A549 (cell line): ENCODE results near the gene ATP6V1F. TPM values are rescaled to one million over a fixed set of nuclear protein-coding genes. Genes with fewer than 3 reads are reported as not detected.

ENCODE experiments used
- ATAC-seq, 2 experiments: fragments of 200-7000 bp in 1 of 2; fragments of >200 bp in 1 of 2; cut with Nextera tagmentation in 1 of 2; cut with Tn5 transposase in 1 of 2; 3 replicates each; pipeline versions ENCODE4 v1.8.0 to v1.9.1; 2018 to 2020; ENCODE audit warnings: mild to moderate bottlenecking in 1 of 2, moderate library complexity in 1 of 2
- CTCF ChIA-PET: fragments of 300-600 bp; sonication (Branson Sonifier 250); formaldehyde crosslinking; extraction: SDS; loops from one replicate; lab custom pipeline; 2021; ENCODE audit warnings: antibody characterized with exemption, inconsistent platforms; lab: Yijun Ruan, JAX
- POLR2A ChIA-PET: fragments of 350-600 bp; formaldehyde crosslinking; extraction: SDS; loops from one replicate; lab custom pipeline; 2021; ENCODE audit warnings: antibody characterized with exemption, inconsistent platforms; lab: Yijun Ruan, JAX
- DNase-seq, 2 experiments: peaks; one replicate each; pipeline versions ENCODE4 v3.0.0 to v3.0.0-alpha.2; 2011 to 2016; ENCODE audit warnings: low read depth in 1 of 2, low spot score in 1 of 2
- FAIRE-seq: peaks from 2 replicates; lab custom pipeline; 2011; peaks lifted over from hg19 to GRCh38; lab: Jason Lieb, UNC
- H3K27ac ChIP-seq, 2 experiments: fragments of >200 bp; sonication (Bioruptor Twin); formaldehyde crosslinking; 3 replicates each; pipeline ENCODE4 v1.5.1; 2016 to 2017
- H3K4me1 ChIP-seq: fragments of >200 bp; sonication (Bioruptor Twin); formaldehyde crosslinking; 3 replicates; pipeline ENCODE4 v1.6.1; 2016
- H3K4me2 ChIP-seq: fragments of >200 bp; sonication (Bioruptor Twin); formaldehyde crosslinking; 3 replicates; pipeline ENCODE4 v1.6.1; 2016
- H3K4me3 ChIP-seq: fragments of >200 bp; sonication (Bioruptor Twin); formaldehyde crosslinking; 3 replicates; pipeline ENCODE4 v1.5.1; 2016
- H3K9me3 ChIP-seq: fragments of >200 bp; sonication (Bioruptor Twin); formaldehyde crosslinking; 3 replicates; pipeline ENCODE4 v1.6.1; 2016
- ATOH8 ChIP-seq: fragments of 250-450 bp; sonication (Bioruptor Pico); IDR thresholded peaks from 2 replicates; pipeline ENCODE4 v1.5.0; 2020; ENCODE audit warnings: low read depth, mild to moderate bottlenecking, moderate library complexity
- BHLHE40 ChIP-seq: IDR thresholded peaks from 2 replicates; pipeline ENCODE4 v1.6.1; 2012; ENCODE audit warnings: low read depth, low read length, inconsistent platforms
- CEBPB ChIP-seq, 2 experiments: fragments of >200 bp in 1 of 2; sonication (Bioruptor Twin) in 1 of 2; formaldehyde crosslinking in 1 of 2; IDR thresholded peaks; 2 replicates each; pipeline ENCODE4 v1.6.1; 2012 to 2016
- EP300 ChIP-seq, 2 experiments: fragments of >200 bp; sonication (Bioruptor Twin); formaldehyde crosslinking; IDR thresholded peaks; 2 replicates in 1 of 2; 3 replicates in 1 of 2; pipeline ENCODE4 v1.6.1; 2016 to 2017
- ESRRA ChIP-seq: fragments of 150-350 bp; IDR thresholded peaks from 2 replicates; pipeline ENCODE4 v1.6.1; 2014; ENCODE audit warnings: mild to moderate bottlenecking, low read length, borderline replicate concordance
- FOSB ChIP-seq: fragments of 250-450 bp; sonication (Bioruptor Pico); IDR thresholded peaks from 2 replicates; pipeline ENCODE4 v1.5.0; 2020; ENCODE audit warnings: mild to moderate bottlenecking, moderate library complexity
- FOSL2 ChIP-seq, 2 experiments: fragments of 450-650 bp in 1 of 2; fragments of >200 bp in 1 of 2; sonication (Bioruptor Twin) in 1 of 2; formaldehyde crosslinking; IDR thresholded peaks; 2 replicates each; pipeline versions ENCODE4 v1.5.0 to v1.6.1; 2016 to 2020; ENCODE audit warnings: mild to moderate bottlenecking in 1 of 2, moderate library complexity in 1 of 2
- FOXS1 ChIP-seq: fragments of 250-450 bp; sonication (Bioruptor Pico); IDR thresholded peaks from 2 replicates; pipeline ENCODE4 v1.5.0; 2020; ENCODE audit warnings: mild to moderate bottlenecking, moderate library complexity
- HEYL ChIP-seq: fragments of 250-450 bp; sonication (Bioruptor Pico); IDR thresholded peaks from 2 replicates; pipeline ENCODE4 v1.8.0; 2021; ENCODE audit warnings: mild to moderate bottlenecking, moderate library complexity
- HMGXB4 ChIP-seq: fragments of 250-450 bp; sonication (Bioruptor Pico); IDR thresholded peaks from 2 replicates; pipeline ENCODE4 v1.5.0; 2021; ENCODE audit warnings: mild to moderate bottlenecking, moderate library complexity, borderline replicate concordance
- HOXB13 ChIP-seq: fragments of 250-450 bp; sonication (Bioruptor Pico); IDR thresholded peaks from 2 replicates; pipeline ENCODE4 v1.5.0; 2020; ENCODE audit warnings: low read depth, mild to moderate bottlenecking, moderate library complexity
- HOXB5 ChIP-seq: fragments of 250-450 bp; sonication (Bioruptor Pico); IDR thresholded peaks from 2 replicates; pipeline ENCODE4 v1.5.0; 2020; ENCODE audit warnings: mild to moderate bottlenecking, moderate library complexity
- JUNB ChIP-seq: fragments of >200 bp; sonication (Bioruptor Twin); formaldehyde crosslinking; IDR thresholded peaks from 2 replicates; pipeline ENCODE4 v1.6.1; 2016
- KDM1A ChIP-seq: fragments of 200-600 bp; sonication (generic); IDR thresholded peaks from 2 replicates; pipeline ENCODE4 v1.6.1; 2016; ENCODE audit warnings: low read depth, mild to moderate bottlenecking
- MAX ChIP-seq: IDR thresholded peaks from 2 replicates; pipeline ENCODE4 v1.6.1; 2012
- NFE2L2 ChIP-seq: fragments of 150-350 bp; conservative IDR thresholded peaks from 2 replicates; pipeline ENCODE4 v1.6.1; 2014; ENCODE audit warnings: low read length
- NR3C1 ChIP-seq: fragments of >200 bp; sonication (Bioruptor Twin); formaldehyde crosslinking; IDR thresholded peaks from 3 replicates; pipeline ENCODE4 v1.6.1; 2017
- POLR2A ChIP-seq: IDR thresholded peaks from 2 replicates; pipeline ENCODE4 v1.6.1; 2012; ENCODE audit warnings: mild to moderate bottlenecking, low read length
- POLR2AphosphoS2 ChIP-seq: conservative IDR thresholded peaks from 2 replicates; pipeline ENCODE4 v1.6.1; 2012; ENCODE audit warnings: low read length, improper control_type of control experiment, inconsistent platforms
- RCOR1 ChIP-seq: fragments of 150-350 bp; IDR thresholded peaks from 2 replicates; pipeline ENCODE4 v1.6.1; 2014; ENCODE audit warnings: antibody characterized with exemption, low read length, low read depth
- REST ChIP-seq: fragments of 200-600 bp; sonication (generic); IDR thresholded peaks from 2 replicates; pipeline ENCODE4 v1.6.1; 2016; ENCODE audit warnings: antibody characterized with exemption, mild to moderate bottlenecking, moderate library complexity
- TFCP2L1 ChIP-seq: fragments of 250-450 bp; sonication (Bioruptor Pico); IDR thresholded peaks from 2 replicates; pipeline ENCODE4 v1.5.0; 2021; ENCODE audit warnings: mild to moderate bottlenecking
- USF2 ChIP-seq: fragments of 450-650 bp; IDR thresholded peaks from 2 replicates; pipeline ENCODE4 v1.6.1; 2014; ENCODE audit warnings: antibody characterized with exemption
- ZC3H11A ChIP-seq: fragments of 450-650 bp; IDR thresholded peaks from 2 replicates; pipeline ENCODE4 v1.6.1; 2014; ENCODE audit warnings: antibody characterized with exemption, mild to moderate bottlenecking
- ZFP36 ChIP-seq: fragments of 450-650 bp; IDR thresholded peaks from 2 replicates; pipeline ENCODE4 v1.6.1; 2014; ENCODE audit warnings: borderline replicate concordance; ENCODE audit not compliant: partially characterized antibody
- ZSCAN20 ChIP-seq: fragments of 250-450 bp; sonication (Bioruptor Pico); IDR thresholded peaks from 2 replicates; pipeline ENCODE4 v1.8.0; 2022; ENCODE audit warnings: mild to moderate bottlenecking, moderate library complexity
- WGBS: methylation state at CpG from one replicate; pipeline ENCODE4 v1.1.6; 2017; ENCODE audit errors: missing lambda C conversion rate; 5-methylcytosine and 5-hydroxymethylcytosine counted together
- polyA plus RNA-seq, 4 experiments: library from polyadenylated mRNA; depleted of rRNA in 3 of 4; stranded (reverse); fragments of >200 nt; fragmentation: RNase III in 1 of 4; extraction: RNeasy Plus Mini Kit Qiagen cat#74134 plus additional on column Dnase treatment in 1 of 4; gene quantifications; 2 replicates in 3 of 4; 3 replicates in 1 of 4; pipeline ENCODE4 v1.2.3, GENCODE V29; 2011 to 2017

ATP6V1F gene
- polyA plus RNA-seq, 2 of the 4 experiments (the other 2 are of a cell fraction): 155 to 229 TPM

GRCh38 chr7:128895320-128895719 lies 32.7 kb downstream of the ATP6V1F start:
- no peak for DNase-seq
- 59% methylated on average over 3 of the region's 3 CpGs for WGBS
- ATAC-seq: no peak
- Histone ChIP-seq H3K4me3 (no peak overlapping the region), H3K4me2 (no peak overlapping the region), H3K27ac (no peak overlapping the region), H3K4me1 (peaks cover 4% of the 10 kb centered on the region; the same call in 1 of the 3 replicates), H3K9me3 (no peaks in the 10 kb centered on the region)
- no peak for FAIRE-seq
- POLR2A ChIA-PET: no interaction called here
- TF ChIP-seq ATOH8 (no peak), POLR2AphosphoS2 (no peak), HOXB5 (no peak), FOXS1 (CRISPR knock-in tag) (no peak), ZSCAN20 (CRISPR knock-in tag) (no peak), POLR2A (no peak), JUNB (no peak), KDM1A (no peak), FOSL2 (IDR thresholded peaks at IDR 0.05) (no peak), FOSL2 (CRISPR knock-in tag; IDR thresholded peaks at IDR 0.05) (no peak), HOXB13 (CRISPR knock-in tag) (no peak), RCOR1 (no peak), FOSB (CRISPR knock-in tag) (no peak), USF2 (no peak), CEBPB (IDR thresholded peaks at IDR 0.05) (no peak), HMGXB4 (no peak)
- CTCF ChIA-PET: interaction anchor here (1.1 to 3.0 kb wide), 2 partner anchors 10 to 12 kb away, joined by 3 to 11 read pairs; no protein-coding TSS in a partner anchor

GRCh38 chr7:128899392-128899791 lies 36.7 kb downstream of the ATP6V1F start:
- TF ChIP-seq EP300 (IDR thresholded peaks at IDR 0.05): no peak
- no peak for TF ChIP-seq ESRRA
- no peak for TF ChIP-seq HOXB13 (CRISPR knock-in tag)
- no peak for TF ChIP-seq NR3C1
- TF ChIP-seq ZFP36: no peak
- TF ChIP-seq BHLHE40: no peak
- TF ChIP-seq CEBPB (IDR thresholded peaks at IDR 0.05): no peak
- TF ChIP-seq NFE2L2: no peak
- TF ChIP-seq MAX: no peak
- no peak for TF ChIP-seq REST
- TF ChIP-seq HEYL (CRISPR knock-in tag): no peak
- no peak for TF ChIP-seq ZC3H11A
- TF ChIP-seq TFCP2L1: no peak
- TF ChIP-seq FOXS1 (CRISPR knock-in tag): no peak
- FAIRE-seq: no peak

More at GRCh38 chr7:128899392-128899791, 36.7 kb downstream of the ATP6V1F start:
- Histone ChIP-seq H3K27ac (no peak overlapping the region), H3K9me3 (no peaks in the 10 kb centered on the region), H3K4me1 (peaks cover 19% of the 10 kb centered on the region; the same call in 2 of the 3 replicates), H3K4me2 (no peak overlapping the region), H3K4me3 (no peak overlapping the region)
- CTCF ChIA-PET: interaction anchor here (1.1 to 3.5 kb wide), 6 partner anchors 12 to 265 kb away, joined by 3 to 15 read pairs (median 4); no protein-coding TSS in a partner anchor
- no peak for DNase-seq
- POLR2A ChIA-PET: no interaction called here
- ATAC-seq: no peak
